GM12801 (cell line): ENCODE results near the gene CRTC3.

Experiments
- TF ChIP-seq, protein P1 (sequence below): IDR thresholded peaks from one replicate; pipeline ENCODE4 v1.5.1; 2011; ENCODE audit warnings: control low read depth; ENCODE audit not compliant: insufficient read length; ENCODE audit errors: extremely low read depth

CRTC3 gene

DNA sequence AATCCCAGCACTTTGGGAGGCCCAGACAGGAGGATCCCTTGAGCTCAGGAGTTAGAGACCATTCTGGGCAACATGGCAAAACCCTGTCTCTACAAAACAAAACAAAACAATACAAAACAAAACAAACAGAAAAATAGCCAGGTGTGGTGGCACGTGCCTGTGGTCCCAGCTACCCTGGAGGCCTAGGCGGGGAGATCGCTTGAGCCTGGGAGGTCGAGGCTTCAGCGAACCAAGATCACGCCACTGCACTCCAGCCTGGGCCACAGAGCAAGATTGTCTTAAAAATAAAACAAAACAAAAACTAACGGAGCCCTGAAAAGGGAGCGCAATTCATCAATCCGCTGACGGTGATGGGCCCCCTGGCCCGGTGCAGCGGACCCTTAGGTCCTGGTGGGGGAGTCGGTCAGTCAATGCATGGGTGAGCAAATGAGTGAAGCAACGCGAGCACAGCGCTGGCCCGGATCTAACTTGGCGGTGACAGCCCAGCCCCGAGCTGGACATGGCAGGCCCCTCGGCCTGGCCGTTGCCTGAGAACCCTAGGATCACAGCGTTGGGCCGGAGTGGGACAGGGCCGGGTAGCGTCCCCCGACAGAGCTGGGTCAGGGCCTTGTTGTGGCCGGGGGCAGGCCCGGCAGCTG lies 135.0 kb downstream of the CRTC3 start:
- TF ChIP-seq, protein P1, sequence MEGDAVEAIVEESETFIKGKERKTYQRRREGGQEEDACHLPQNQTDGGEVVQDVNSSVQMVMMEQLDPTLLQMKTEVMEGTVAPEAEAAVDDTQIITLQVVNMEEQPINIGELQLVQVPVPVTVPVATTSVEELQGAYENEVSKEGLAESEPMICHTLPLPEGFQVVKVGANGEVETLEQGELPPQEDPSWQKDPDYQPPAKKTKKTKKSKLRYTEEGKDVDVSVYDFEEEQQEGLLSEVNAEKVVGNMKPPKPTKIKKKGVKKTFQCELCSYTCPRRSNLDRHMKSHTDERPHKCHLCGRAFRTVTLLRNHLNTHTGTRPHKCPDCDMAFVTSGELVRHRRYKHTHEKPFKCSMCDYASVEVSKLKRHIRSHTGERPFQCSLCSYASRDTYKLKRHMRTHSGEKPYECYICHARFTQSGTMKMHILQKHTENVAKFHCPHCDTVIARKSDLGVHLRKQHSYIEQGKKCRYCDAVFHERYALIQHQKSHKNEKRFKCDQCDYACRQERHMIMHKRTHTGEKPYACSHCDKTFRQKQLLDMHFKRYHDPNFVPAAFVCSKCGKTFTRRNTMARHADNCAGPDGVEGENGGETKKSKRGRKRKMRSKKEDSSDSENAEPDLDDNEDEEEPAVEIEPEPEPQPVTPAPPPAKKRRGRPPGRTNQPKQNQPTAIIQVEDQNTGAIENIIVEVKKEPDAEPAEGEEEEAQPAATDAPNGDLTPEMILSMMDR, result no peak

DNA sequence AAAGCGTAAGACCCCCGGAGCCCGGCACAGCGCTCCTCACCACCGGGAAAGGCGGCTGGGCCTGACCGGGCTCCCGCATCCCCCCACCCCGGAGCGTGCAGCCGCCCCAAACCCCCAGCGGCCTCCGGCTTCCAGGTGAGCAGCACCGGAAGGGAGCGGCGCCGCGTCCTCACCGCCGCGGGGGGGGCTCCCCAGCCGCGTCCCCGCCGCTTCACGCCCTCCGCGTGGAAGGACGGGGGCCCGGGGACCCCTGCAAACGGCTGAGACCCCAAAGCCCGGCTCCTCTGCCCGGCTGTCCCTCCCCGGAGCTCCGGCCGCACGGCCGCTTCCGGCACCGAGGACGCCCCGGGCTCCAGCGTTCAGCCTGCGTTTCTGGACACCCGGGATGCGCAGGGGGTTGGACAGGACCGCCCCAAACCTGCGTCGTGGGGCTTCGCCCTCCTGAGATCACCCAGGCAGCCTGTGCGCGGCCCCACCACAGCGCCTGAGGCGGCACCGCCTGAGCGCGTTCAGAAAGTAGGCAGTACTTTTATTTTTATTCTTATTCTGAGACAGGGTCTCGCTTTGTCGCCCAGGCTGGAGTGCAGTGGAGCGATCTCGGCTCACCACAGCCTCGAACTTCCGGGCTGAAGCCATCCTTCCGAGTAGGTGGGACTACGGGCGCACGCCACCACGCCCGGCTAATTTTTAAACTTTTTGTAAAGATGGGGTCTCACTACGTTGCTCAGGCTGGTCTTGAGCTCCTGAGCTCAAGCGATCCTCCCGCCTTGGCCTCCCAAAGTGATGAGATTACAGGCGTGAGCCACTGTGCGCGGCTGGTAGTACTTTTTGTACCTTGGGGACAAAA lies 135.8 kb downstream of the CRTC3 start:
- TF ChIP-seq, protein P1, result no peak

DNA sequence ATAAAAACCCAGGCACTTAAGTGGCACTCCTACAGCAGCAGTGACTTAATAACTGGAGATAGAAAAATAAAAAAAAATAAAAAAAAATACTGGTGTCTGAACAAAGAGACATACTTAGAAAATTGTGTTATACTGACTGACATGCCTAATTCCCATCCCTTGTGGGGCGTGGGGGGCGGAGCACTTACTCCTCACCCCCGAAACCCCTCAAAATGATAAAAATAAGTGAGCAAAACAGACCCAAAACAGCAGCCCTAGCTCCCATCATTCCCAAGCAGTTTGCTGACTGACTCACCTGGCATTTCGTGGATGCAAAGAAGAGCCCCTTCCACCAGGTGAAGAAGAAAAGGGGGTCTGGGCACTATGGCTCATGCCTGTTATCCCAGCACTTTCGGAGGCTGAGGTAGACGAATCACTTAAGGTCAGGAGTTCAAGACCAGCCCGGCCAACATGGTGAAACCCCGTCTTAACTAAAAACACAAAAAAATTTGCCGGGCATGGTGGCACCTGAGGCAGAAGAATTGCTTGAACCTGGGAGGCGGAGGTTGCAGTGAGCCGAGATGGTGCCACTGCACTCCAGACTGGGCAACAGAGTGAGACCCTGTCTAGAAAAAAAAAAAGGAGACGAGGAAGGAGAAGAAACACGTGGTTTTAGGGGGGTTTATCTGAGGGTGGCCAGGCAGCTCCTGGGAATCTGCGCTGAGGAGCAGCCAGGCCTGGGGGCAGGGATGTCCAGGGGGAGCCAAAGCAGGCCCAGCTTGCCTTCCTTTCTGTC lies 136.6 kb downstream of the CRTC3 start:
- TF ChIP-seq, protein P1, result no peak

DNA sequence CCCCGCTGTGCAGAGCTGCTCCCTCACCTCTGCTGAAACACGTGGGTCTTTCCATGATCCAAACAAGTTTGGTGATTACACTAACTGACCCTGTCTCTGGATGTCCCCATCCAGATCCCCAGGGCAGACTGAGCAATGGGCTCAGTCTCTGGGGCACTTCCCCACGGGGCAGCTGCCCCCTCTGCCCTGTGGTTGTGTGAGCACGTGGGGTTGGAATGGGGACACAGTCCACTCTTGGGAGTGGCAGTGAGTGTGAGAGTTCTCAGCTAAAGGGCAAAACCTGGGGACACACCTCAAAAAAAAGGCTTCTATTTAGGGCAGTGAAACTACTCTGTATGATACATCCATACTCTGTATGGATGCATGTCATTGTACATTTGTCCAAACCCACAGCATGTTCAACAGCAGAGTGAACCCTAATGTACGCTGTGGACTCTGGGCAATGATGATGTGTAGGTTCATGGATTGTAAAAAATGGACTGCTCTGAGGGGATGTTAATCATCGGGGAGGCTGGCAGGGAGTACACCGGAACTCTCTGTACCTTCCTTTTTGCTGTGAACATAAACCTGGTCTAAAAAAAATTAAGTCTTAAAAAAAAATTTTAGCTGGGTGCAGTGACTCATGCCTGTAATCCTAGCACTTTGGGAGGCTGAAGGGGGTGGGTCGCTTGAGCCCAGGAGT lies 137.5 kb downstream of the CRTC3 start:
- TF ChIP-seq, protein P1, result no peak

DNA sequence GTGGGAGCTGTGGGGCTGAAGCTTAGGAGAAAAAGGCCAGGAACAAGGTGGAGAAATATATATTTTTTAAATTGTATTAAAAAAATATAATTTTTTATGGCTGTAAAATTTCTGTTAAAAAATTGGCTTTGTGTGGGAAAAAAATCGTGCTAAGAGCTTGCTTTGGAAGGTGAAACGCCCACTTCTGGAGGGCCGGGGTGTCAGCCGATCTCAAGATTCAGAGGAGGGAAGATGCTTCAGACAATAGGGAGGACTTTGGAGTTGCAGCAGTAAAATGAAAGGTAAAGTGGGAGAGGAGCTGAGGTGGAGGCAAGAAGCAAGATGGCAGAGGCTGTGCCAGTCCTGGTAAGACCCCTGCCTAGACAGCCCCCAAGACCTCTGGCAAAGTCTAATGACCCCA lies 141.5 kb downstream of the CRTC3 start:
- TF ChIP-seq, protein P1, result no peak

DNA sequence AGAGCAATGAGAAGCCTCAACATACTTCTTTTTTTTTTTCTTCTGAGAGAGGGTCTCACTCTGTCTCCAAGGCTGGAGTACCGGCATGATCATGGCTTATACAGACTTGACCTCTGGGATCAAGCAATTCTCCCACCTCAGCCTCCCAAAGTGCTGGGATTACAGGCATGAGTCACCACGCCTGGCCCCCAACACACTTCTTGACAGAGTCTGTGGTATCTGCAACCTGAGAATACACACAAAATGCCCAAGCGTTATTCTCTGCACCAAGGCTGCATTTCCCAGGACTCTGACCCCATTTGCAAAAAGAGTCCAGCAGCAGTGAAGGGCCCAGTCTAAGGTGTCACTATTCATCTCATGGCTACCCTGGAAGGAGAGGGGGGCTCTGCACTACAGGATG lies 144.8 kb downstream of the CRTC3 start:
- TF ChIP-seq, protein P1, result no peak

DNA sequence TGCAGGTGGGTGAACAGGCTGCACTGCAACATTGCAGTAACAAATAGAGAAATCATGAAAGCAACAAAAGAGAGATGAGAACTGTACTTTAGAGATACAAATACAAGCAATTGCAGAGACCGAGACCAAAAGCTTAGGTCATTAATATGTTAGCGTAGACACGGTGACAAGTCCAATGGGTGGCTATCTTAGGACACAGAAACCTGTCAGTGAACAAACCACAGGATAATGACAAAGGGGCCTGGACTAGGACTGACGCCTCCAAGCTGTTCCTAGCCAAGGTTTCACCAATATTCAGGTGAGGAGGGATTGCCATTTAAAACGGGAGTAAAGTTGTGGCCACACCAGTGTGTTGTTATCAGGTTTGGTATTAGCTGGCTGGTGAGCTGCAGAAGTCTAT lies 145.7 kb downstream of the CRTC3 start:
- TF ChIP-seq, protein P1, result no peak
